ENCODE measurements around the gene RXRA.

GRCh38 chr9:134452728-134453127 lies 126.5 kb downstream of the RXRA start:
- TF ChIP-seq MYPOP (CRISPR knock-in tag; IDR thresholded peaks at IDR 0.05) (no peak), ZNF318 (CRISPR knock-in tag; IDR thresholded peaks at IDR 0.05) (no peak), CTCF (CRISPR knock-in tag; IDR thresholded peaks at IDR 0.05) (no peak), MTERF4 (CRISPR knock-in tag; IDR thresholded peaks at IDR 0.05) (no peak), JUN (CRISPR knock-in tag; IDR thresholded peaks at IDR 0.05) (no peak), ZNF335 (CRISPR knock-in tag; IDR thresholded peaks at IDR 0.05) (no peak), ZNF720 (CRISPR knock-in tag; IDR thresholded peaks at IDR 0.05) (no peak), RFXAP (CRISPR knock-in tag; IDR thresholded peaks at IDR 0.05; ENCODE audit: borderline replicate concordance) (no peak), NR2C2 (CRISPR knock-in tag; IDR thresholded peaks at IDR 0.05; ENCODE audit: borderline replicate concordance) (no peak), SRF (IDR thresholded peaks at IDR 0.05; ENCODE audit: low read depth, low read length) (no peak), EZH2 (conservative IDR thresholded peaks at IDR 0.05; ENCODE audit: low read depth, low read length) (no peak), MAFK (conservative IDR thresholded peaks at IDR 0.05 in 1 of 2, IDR thresholded peaks at IDR 0.05 in 1 of 2; ENCODE audit: low read length in 2 of 2) (no peak), RXRA (CRISPR knock-in tag; IDR thresholded peaks at IDR 0.05) (no peak)
